Prostate gland (tissue), 2 donors: ENCODE data around the gene TMEM126B.

ENCODE experiments used
- POLR2A ChIP-seq: fragments of 450-650 bp; IDR thresholded peaks from one replicate; pipeline ENCODE4 v1.6.1; 2016; ENCODE audit warnings: antibody characterized with exemption, mild to moderate bottlenecking
- POLR2AphosphoS5 ChIP-seq: sonication (generic); formaldehyde crosslinking; IDR thresholded peaks from one replicate; pipeline ENCODE4 v1.6.1; 2017; ENCODE audit warnings: antibody characterized with exemption
- TF ChIP-seq, protein P1 (sequence below), 4 experiments: fragments of 200-600 bp in 2 of 4; fragments of 450-650 bp in 2 of 4; sonication (generic) in 2 of 4; IDR thresholded peaks; 1 replicate in 3 of 4; 2 replicates in 1 of 4; pipeline ENCODE4 v1.5.1; 2016 to 2019; ENCODE audit warnings: antibody characterized with exemption in 4 of 4, mild to moderate bottlenecking in 2 of 4, moderate library complexity in 2 of 4

DNA sequence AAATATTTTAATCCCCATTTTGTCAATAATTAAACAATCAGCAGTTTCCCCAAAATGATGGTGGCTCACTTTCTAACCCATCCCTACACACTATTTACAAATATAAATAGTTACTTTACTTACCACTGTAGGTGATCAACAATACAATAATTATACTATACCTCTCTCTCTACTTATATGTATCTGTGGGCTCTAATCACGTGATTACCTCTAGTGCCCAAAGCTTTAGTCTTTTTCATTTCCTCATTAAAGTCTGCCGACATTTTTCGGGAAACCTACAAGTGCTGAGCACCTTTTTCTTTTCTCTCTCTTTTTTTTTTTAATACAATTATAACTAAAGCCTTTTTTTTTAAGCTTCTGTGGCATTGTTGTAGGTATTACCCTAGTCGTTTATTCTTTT lies 25.2 kb upstream of the TMEM126B start:
- TF ChIP-seq, protein P1, sequence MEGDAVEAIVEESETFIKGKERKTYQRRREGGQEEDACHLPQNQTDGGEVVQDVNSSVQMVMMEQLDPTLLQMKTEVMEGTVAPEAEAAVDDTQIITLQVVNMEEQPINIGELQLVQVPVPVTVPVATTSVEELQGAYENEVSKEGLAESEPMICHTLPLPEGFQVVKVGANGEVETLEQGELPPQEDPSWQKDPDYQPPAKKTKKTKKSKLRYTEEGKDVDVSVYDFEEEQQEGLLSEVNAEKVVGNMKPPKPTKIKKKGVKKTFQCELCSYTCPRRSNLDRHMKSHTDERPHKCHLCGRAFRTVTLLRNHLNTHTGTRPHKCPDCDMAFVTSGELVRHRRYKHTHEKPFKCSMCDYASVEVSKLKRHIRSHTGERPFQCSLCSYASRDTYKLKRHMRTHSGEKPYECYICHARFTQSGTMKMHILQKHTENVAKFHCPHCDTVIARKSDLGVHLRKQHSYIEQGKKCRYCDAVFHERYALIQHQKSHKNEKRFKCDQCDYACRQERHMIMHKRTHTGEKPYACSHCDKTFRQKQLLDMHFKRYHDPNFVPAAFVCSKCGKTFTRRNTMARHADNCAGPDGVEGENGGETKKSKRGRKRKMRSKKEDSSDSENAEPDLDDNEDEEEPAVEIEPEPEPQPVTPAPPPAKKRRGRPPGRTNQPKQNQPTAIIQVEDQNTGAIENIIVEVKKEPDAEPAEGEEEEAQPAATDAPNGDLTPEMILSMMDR (IDR thresholded peaks at IDR 0.05), result no peak
- TF ChIP-seq POLR2AphosphoS5 (no peak), POLR2A (no peak)
